Psoas muscle (tissue), 8 donors: ENCODE results near the gene ZFAND2A. TPM values are rescaled to one million over a fixed set of nuclear protein-coding genes. Genes with fewer than 3 reads are reported as not detected.
A peak's percentile ranks its signal among the peaks of the same experiment; 100 is the strongest.
"Not testable (repeated sequence)": the region's sequence is repeated elsewhere in the genome, so short reads cannot be mapped to it uniquely, and the experiment has no call there.

Experiments used
- ATAC-seq, 4 donors: fragments of 200-7000 bp; cut with Tn5 transposase; one replicate each; pipeline ENCODE4 v1.9.1; 2020; ENCODE audit warnings: moderate library complexity in 3 of 4, mild to moderate bottlenecking in 2 of 4
- DNase-seq, 2 donors: peaks; one replicate each; pipeline ENCODE4 v3.0.0-alpha.2; 2020
- H3K27ac ChIP-seq: fragments of 200-600 bp; one replicate; pipeline ENCODE4 v1.8.0; 2022
- H3K27me3 ChIP-seq, 3 donors: fragments of 200-600 bp in 1 of 3; one replicate each; pipeline versions ENCODE4 v1.6.1 to v1.8.0; 2013 to 2022; ENCODE audit warnings: low read length in 2 of 3, mild to moderate bottlenecking in 2 of 3, moderate library complexity in 1 of 3; ENCODE audit not compliant: insufficient read depth in 3 of 3
- H3K36me3 ChIP-seq, 2 donors: fragments of 200-600 bp in 1 of 2; one replicate each; pipeline versions ENCODE4 v1.6.1 to v1.8.0; 2013 to 2022; ENCODE audit warnings: low read depth in 1 of 2, mild to moderate bottlenecking in 1 of 2, moderate library complexity in 1 of 2; ENCODE audit not compliant: insufficient read depth in 1 of 2
- H3K4me1 ChIP-seq: fragments of 200-600 bp; one replicate; pipeline ENCODE4 v1.8.0; 2022
- H3K4me3 ChIP-seq: fragments of 200-600 bp; one replicate; pipeline ENCODE4 v1.8.0; 2022; ENCODE audit warnings: mild to moderate bottlenecking
- H3K9me3 ChIP-seq: fragments of 200-600 bp; one replicate; pipeline ENCODE4 v1.8.0; 2022
- CTCF ChIP-seq: fragments of 200-600 bp; IDR thresholded peaks from one replicate; pipeline ENCODE4 v1.8.0; 2022; ENCODE audit warnings: antibody characterized with exemption
- WGBS, 3 donors: extraction: QIAGEN DNeasy Blood & Tissue Kit; methylation state at CpG; one replicate each; pipeline versions ENCODE4 v1.1.6 to v1.1.7; 2013; 5-methylcytosine and 5-hydroxymethylcytosine counted together
- intact Hi-C, 2 donors: fragments of 100-400 bp; cut with DNase I; formaldehyde crosslinking; loops; one replicate each; pipeline versions ENCODE4 v1.11.0 to v1.14.2; 2022
- polyA plus RNA-seq, 3 donors: library from polyadenylated mRNA; stranded (reverse); fragments of 200-250 nt; gene quantifications; one replicate each; pipeline ENCODE4 v1.2.3, GENCODE V29; 2013
- total RNA-seq, 4 donors: library from RNA; stranded (reverse); fragmentation: NEBNext Ultra II Directional in 2 of 4; extraction: Animal tissue kit (Norgen Biotek cat#: 25700) in 2 of 4; gene quantifications; one replicate each; pipeline versions ENCODE4 v1.2.1 to v1.2.4, GENCODE V29; 2021 to 2023
- donor health status: healthy with polysubstance abuse.
- donor health status: DM: no; HTN: no; CAD: no; lungs with moderate emphysema.
- donor health status: Bipolar disorder and iron deficiency.
- donor health status: healthy.
- donor health status: DM: yes; HTN: yes; CAD: no.
- donor health status: DM: no; HTN: no; CAD: no.
- donor health status: DM: no; HTN: no; CAD: no.
- donor health status: DM: yes; HTN: yes; CAD: no.

Gene ZFAND2A
- total and polyA plus RNA-seq, 7 donors = 5.7 to 61.1 (median 18.4) TPM

DNA sequence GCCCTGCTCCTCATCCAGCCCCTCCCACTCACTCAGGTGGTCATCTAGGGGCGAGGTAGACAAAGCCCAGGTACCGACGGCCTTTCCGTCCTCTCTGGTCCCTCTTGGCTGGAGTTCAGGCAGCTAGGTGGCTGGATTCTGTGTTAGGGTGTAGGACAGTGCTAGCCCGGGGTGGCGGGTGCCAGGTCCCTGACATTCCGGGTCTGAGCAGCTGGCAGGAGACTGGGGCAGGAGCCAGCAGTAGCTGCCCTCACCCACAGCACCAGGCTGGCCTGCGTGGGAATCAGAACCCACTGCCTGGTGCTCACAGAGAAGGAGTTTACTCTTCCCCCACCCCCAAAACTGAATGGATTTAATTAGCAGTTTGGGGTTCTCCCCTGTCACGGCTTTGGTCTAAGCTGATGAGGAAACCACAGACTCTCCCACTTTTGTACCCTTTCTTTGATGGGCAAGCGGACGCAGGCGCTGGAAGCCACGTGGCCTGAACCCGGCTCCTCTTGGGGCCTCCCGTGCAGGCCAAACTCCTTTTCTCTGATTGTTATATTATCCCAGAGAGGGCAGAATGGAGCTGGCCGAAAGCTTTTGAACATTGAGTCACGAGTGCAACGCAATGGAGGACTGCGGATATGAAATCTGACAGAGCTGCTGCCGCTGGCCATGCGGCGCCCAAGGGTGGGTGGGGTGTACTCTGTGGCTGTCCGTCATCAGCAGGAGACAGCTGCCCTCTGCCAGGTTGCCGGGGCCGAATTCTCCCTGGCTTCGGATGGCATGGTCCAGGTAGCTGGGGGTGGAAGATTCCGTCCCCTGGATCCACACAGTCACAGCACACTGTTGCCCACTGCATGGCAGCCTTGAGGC is 12.9 kb upstream of the ZFAND2A start:
- Histone ChIP-seq H3K27ac (no peak overlapping the region), H3K4me1 (peaks cover 4% of the 10 kb centered on the region), H3K4me3 (no peak overlapping the region), H3K27me3 (peaks cover 0 to 6% (median 0%) of the 10 kb centered on the region in 3 donors), H3K9me3 (no peaks in the 10 kb centered on the region), H3K36me3 (no peaks in the 10 kb centered on the region)
- intact Hi-C loops = loop anchor here in 1 of 2 donors (10.0 kb wide), 1 partner anchor 178 kb away; no protein-coding TSS in a partner anchor
- DNase-seq = no peak
- 77 to 79% (median 78%) methylated on average over 27 of the region's 27 CpGs for WGBS, 3 donors
- no peak for TF ChIP-seq CTCF
- no peak for ATAC-seq

- not testable (repeated sequence) for ATAC-seq, H3K9me3 ChIP-seq, H3K4me1 ChIP-seq, H3K4me3 ChIP-seq, H3K36me3 ChIP-seq, H3K27me3 ChIP-seq, DNase-seq, H3K27ac ChIP-seq
- intact Hi-C loops = loop anchor here in 1 of 2 donors (10.0 kb wide), 1 partner anchor 177 kb away; no protein-coding TSS in a partner anchor
- WGBS, 3 donors = 46 to 63% (median 61%) methylated on average over 5 to 7 of the region's 7 CpGs
Measured at GRCh38 chr7:1171516-1171915, 11.5 kb upstream of the ZFAND2A start.

GRCh38 chr7:1170741-1171501 is 10.9 kb upstream of the ZFAND2A start:
- WGBS, 3 donors = 79 to 91% (median 82%) methylated on average over 26 of the region's 26 CpGs
- DNase-seq (no peak), ATAC-seq (no peak)
- TF ChIP-seq CTCF = no peak
- Histone ChIP-seq H3K9me3 (no peaks in the 10 kb centered on the region), H3K4me1 (peaks cover 4% of the 10 kb centered on the region), H3K36me3 (no peaks in the 10 kb centered on the region), H3K27me3 (no peaks in the 10 kb centered on the region), H3K4me3 (no peak overlapping the region), H3K27ac (no peak overlapping the region)
- intact Hi-C loops = loop anchor here in 1 of 2 donors (10.0 kb wide), 1 partner anchor 176 kb away; no protein-coding TSS in a partner anchor

GRCh38 chr7:1169409-1170368 is 9.7 kb upstream of the ZFAND2A start:
- H3K36me3 ChIP-seq = peaks cover 0 to 9% of the 10 kb centered on the region in 2 donors
- H3K27me3 ChIP-seq = no peaks in the 10 kb centered on the region
- DNase-seq (peak; percentile 77 to 85), ATAC-seq (peak; percentile 81 to 92 (median 88))
- peaks cover 4% of the 10 kb centered on the region for H3K4me1 ChIP-seq
- WGBS, 3 donors = 42 to 48% (median 44%) methylated on average over 43 of the region's 43 CpGs
- intact Hi-C loops = loop anchor here in 1 of 2 donors (10.0 kb wide), 1 partner anchor 175 kb away; no protein-coding TSS in a partner anchor
- no peak overlapping the region for H3K27ac ChIP-seq
- H3K9me3 ChIP-seq = no peaks in the 10 kb centered on the region
- TF ChIP-seq CTCF = peak; percentile 68
- peak overlapping the region; percentile 58 for H3K4me3 ChIP-seq
